GM19467 (cell line): ENCODE measurements around the gene SMARCA4.
"Not testable (repeated sequence)": the region's sequence is repeated elsewhere in the genome, so short reads cannot be mapped to it uniquely, and the experiment has no call there.

Source experiments
- ATAC-seq: cut with Tn5 transposase; IDR thresholded peaks from one replicate; pipeline ENCODE4 v1.9.1; 2021; ENCODE audit warnings: mild to moderate bottlenecking, moderate library complexity; ENCODE audit not compliant: unreplicated experiment

SMARCA4 gene

DNA sequence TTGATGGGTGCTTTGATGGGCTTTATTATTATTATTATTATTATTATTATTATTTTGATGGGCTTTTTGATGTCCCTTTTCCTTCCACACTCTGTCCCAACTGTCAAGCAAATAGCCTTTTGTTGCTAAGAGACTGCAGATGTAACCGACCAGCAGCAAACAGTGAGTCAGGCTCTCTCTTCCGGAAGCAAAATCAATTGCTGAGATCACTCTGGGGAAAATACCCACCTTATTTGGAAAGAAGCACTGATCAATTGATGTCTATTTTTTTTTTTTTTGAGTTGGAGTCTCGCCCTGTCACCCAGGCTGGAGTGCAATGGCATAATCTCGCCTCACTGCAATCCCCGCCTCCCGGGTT lies 131.3 kb downstream of the SMARCA4 start:
- no peak for ATAC-seq

DNA sequence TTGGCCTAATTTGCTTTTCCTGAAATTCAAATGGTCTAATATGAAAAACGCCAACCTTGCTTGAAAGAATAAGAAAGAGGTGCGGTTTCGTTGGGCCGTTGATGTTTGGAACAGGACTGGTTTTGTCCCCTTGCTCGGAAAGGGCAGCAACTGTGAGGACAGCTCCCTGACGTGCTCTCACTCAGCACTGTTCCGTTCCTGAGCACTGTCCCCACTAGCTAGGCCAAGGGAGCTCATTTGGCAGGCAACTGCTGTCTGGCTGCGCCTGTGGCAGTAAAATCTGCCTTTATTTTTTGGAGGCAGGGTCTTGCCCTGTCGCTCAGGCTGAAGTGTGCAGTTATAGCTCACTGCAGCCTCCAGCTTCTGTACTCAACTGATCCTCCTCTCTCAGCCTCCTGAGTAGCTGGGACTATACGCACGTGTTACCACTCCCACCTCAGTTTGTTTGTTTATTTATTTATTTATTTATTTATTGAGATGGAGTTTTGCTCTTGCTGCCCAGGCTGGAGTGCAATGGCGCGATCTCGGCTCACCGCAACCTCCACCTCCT lies 132.9 kb downstream of the SMARCA4 start:
- no peak for ATAC-seq

DNA sequence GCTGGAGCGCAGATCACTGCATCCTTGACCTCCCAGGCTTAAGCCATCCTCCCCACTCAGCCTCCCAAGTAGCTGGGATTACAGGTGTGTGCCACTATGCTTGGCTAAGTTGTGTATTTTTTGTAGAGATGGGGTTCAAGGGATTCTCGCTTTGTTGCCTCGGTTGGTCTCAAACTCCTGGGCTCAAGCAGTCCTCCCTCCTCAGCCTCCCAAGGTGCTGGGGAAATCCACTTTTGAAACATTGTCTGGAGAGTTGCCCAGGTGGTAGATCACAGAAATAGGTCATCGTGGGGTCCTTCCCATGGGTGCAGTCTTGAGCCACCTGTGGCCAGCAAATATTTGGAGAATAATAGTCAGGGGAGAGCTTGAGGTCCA lies 133.7 kb downstream of the SMARCA4 start:
- no peak for ATAC-seq

DNA sequence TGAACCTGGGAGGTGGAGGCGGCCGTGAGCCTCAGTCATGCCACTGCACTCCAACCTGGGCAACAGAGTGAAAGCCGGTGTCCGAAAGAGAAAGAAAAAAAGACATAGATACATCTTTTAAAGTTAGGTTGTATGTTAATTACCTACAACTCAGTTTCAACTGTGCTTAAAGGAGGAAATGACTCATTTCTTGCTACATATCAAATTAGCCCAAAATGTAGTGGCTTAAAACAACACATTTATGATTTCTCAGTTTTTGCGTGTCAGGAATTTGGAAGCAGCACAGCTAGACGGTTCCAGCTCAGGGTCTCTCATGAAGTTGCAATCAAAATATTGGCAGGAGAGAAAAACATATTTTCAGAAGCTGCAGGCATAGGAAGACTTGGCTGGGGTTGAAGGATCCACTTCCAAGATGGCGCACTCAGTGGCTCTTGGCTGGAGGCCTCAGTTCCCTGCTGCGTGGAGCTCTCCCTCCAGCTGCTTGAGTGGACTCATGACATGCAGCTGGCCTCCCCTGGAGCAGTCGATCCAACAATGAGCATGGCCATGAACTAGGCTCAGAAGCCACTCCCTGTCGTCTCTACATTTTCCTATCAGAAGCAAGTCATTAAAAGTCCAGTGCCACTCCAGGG lies 135.5 kb downstream of the SMARCA4 start:
- peak; percentile 48 for ATAC-seq

DNA sequence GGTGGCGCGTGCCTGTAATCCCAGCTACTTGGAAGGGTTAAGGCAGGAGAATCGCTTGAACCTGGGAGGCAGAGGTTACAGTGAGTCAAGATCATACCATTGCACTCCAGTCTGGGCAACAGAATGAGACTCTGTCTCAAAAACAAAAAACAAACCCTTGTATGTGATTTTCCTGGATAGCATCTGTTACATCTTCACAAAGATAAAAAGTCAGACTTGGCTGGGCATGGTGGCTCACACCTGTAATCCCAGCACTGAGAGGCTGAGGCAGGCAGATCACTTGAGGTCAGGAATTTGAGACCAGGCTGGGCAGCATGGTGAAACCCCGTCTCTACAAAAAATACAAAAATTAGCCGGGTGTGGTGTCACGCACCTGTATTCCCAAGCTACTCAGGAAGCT lies 136.5 kb downstream of the SMARCA4 start:
- not testable (repeated sequence) for ATAC-seq

DNA sequence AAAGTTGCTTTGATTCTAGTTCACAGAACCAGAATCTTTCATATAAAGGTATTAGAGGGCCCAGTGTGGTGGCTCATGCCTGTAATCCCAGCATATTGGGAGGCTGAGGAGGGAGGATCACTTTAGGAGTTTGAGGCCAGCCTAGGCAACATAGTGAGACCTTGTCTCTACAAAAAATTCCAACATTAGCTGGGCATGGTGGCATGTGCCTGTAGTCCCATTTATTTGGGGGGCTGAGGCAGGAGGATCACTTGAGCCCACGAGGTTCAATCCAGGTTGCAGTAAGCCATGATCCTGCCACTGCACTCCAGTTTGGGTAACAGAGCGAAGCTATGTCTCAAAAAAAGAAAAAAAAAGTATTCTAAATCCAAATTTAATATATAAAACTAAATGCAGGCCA lies 137.5 kb downstream of the SMARCA4 start:
- ATAC-seq: no peak

DNA sequence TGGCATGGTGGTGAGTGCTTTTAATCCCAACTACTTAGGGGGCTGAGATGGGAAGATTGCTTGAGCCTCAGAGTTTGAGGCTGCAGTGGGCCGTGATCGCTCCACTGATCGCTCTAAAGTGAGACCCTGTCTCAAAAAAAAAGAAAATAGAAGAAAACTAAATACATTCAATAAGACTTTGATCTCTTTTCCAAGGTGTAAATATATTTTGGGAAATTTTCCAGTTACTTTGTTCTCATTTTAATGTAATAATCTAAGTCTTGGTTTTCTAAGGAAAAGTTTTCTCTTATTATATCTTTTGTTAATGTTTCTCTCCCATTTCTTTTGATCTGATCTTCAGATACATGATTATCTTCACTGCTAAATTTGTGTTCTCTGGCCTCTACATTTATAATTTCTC lies 138.0 kb downstream of the SMARCA4 start:
- ATAC-seq: no peak

DNA sequence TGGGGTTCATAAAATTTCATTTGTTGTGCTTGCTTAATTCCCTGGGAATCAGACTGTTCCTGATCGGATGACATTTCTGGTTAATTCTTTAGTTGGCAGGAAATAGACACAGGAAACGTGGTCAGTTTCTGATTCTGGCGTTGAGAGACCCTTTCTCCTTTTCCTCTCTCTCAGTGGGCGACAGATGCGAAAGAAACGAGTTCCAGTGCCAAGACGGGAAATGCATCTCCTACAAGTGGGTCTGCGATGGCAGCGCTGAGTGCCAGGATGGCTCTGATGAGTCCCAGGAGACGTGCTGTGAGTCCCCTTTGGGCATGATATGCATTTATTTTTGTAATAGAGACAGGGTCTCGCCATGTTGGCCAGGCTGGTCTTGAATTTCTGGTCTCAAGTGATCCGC lies 139.2 kb downstream of the SMARCA4 start:
- ATAC-seq: no peak

DNA sequence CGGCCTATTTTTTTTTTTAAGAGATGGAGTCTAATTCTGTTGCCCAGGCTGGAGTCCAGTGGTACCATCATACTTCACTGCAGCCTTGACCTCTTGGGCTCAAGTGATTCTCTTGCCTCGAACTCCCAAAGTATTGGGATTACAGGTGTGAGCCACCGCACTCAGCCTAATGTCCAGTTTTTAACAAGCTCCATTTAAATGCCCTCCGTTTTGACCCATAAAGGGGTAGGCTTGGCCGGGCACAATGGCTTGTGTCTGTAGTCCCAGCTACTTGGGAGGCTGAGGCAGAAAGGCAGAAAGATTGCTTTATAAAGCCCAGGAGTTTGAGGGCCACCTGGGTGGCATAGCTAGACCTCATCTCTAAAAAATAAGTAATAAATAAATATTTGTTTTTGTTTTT lies 140.2 kb downstream of the SMARCA4 start:
- ATAC-seq: no peak

DNA sequence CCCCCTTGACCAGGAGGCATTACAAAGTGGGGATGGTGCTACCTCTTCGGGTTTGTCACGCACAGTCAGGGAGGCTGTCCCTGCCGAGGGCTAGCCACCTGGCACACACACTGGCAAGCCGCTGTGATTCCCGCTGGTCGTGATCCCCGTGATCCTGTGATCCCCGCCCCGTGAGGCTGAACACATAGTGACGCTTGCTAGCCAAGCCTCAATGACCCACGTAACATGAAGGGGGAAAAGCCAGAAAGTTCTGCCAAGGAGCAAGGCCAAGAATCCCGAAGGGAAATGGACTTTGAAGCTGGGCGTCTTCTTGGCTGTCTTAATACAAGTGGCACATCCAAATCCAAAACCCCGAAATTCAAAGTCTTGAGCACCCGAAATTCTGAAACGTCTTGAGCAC lies 142.1 kb downstream of the SMARCA4 start:
- ATAC-seq: no peak

DNA sequence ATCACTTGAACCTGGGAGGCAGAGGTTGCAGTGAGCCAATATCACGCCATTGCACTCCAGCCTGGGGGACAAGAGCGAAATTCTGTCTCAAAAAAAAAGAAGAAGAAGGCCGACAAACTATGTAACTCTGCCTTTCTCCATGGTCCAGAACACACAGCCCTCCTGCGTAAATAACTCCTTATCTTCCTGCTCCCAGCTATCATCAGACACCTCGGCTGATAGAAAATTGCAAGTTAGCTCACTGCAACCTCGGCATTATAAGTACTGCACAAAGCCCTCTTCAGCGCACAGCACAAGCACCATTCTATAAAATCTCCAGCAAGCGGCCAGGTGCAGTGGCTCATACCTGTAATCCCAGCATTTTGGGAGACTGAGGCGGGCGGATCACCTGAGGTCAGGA lies 142.8 kb downstream of the SMARCA4 start:
- not testable (repeated sequence) for ATAC-seq

DNA sequence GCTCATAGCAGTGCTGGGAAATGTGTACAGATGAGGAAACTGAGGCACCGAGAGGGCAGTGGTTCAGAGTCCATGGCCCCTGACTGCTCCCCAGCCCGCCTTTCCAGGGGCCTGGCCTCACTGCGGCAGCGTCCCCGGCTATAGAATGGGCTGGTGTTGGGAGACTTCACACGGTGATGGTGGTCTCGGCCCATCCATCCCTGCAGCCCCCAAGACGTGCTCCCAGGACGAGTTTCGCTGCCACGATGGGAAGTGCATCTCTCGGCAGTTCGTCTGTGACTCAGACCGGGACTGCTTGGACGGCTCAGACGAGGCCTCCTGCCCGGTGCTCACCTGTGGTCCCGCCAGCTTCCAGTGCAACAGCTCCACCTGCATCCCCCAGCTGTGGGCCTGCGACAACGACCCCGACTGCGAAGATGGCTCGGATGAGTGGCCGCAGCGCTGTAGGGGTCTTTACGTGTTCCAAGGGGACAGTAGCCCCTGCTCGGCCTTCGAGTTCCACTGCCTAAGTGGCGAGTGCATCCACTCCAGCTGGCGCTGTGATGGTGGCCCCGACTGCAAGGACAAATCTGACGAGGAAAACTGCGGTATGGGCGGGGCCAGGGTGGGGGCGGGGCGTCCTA lies 144.3 kb downstream of the SMARCA4 start:
- ATAC-seq: no peak

DNA sequence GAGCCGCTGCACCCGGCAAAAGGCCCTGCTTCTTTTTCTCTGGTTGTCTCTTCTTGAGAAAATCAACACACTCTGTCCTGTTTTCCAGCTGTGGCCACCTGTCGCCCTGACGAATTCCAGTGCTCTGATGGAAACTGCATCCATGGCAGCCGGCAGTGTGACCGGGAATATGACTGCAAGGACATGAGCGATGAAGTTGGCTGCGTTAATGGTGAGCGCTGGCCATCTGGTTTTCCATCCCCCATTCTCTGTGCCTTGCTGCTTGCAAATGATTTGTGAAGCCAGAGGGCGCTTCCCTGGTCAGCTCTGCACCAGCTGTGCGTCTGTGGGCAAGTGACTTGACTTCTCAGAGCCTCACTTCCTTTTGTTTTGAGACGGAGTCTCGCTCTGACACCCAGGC lies 145.6 kb downstream of the SMARCA4 start:
- no peak for ATAC-seq

DNA sequence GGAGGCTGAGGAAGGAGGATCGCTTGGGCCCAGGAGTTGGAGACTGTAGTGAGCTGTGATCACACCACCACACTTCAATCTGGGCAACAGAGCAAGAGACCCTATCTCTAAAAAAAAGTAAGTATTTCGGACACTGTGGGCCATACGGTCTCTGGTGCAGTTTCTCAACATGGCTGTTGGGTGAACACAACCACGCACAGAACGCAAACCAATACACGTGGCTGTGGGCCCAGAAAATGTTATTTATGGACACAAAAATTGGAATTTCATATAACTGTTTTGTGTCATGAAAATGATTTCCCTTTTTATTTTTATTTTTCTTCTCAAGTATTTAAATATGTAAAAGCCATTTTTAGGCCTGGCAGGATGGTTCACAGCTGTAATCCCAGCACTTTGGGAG lies 147.9 kb downstream of the SMARCA4 start:
- ATAC-seq: no peak

DNA sequence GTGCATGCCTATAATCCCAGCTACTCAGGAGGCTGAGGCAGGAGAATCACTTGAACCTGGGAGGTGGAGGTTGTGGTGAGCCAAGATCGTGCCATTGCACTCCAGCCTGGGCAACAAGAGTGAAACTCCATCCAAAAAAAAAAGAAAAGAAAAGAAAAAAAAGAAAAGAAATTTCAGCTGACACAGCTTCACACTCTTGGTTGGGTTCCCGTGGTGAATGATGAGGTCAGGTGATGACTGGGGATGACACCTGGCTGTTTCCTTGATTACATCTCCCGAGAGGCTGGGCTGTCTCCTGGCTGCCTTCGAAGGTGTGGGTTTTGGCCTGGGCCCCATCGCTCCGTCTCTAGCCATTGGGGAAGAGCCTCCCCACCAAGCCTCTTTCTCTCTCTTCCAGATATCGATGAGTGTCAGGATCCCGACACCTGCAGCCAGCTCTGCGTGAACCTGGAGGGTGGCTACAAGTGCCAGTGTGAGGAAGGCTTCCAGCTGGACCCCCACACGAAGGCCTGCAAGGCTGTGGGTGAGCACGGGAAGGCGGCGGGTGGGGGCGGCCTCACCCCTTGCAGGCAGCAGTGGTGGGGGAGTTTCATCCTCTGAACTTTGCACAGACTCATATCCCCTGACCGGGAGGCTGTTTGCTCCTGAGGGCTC lies 150.4 kb downstream of the SMARCA4 start:
- no peak for ATAC-seq

DNA sequence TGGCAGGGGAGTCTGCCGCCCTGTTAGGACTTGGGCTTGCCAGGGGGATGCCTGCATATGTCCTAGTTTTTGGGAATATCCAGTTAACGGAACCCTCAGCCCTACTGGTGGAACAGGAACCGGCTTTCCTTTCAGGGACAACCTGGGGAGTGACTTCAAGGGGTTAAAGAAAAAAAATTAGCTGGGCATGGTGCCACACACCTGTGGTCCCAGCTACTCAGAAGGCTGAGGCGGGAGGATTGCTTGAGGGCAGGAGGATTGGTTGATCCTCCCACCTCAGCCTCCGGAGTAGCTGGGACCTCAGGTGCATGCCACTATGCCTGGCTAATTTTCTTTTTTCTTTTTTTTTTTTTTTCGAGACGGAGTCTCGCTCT lies 150.9 kb downstream of the SMARCA4 start:
- ATAC-seq: no peak
